Gastrocnemius medialis (tissue), 4 donors: ENCODE measurements around the gene MPZL3.

Experiments
- CTCF ChIP-seq, 5 experiments: fragments of 450-650 bp in 3 of 5; fragments of 200-600 bp in 2 of 5; sonication (generic) in 2 of 5; IDR thresholded peaks in 4 of 5; conservative IDR thresholded peaks in 1 of 5; 1 replicate in 4 of 5; 2 replicates in 1 of 5; pipeline ENCODE4 v1.5.1; 2016 to 2019; ENCODE audit warnings: antibody characterized with exemption in 5 of 5, mild to moderate bottlenecking in 3 of 5, moderate library complexity in 3 of 5
- POLR2A ChIP-seq, 2 donors: fragments of 450-650 bp; IDR thresholded peaks; one replicate each; pipeline ENCODE4 v1.6.1; 2017; ENCODE audit warnings: antibody characterized with exemption in 2 of 2, mild to moderate bottlenecking in 2 of 2, moderate library complexity in 2 of 2

- TF ChIP-seq CTCF (IDR thresholded peaks at IDR 0.05 in 4 of 5, conservative IDR thresholded peaks at IDR 0.05 in 1 of 5) (no peak), POLR2A (IDR thresholded peaks at IDR 0.05) (no peak)
Measured at GRCh38 chr11:118212131-118212725, 39.9 kb downstream of the MPZL3 start.
